ENCODE measurements around the gene SPACA4.

The SPACA4 gene

GRCh38 chr19:48637449-48637947, 31.0 kb downstream of the SPACA4 start:
- CTCF ChIA-PET, result no interaction called here
- H3K27me3 Mint-ChIP-seq, result peaks cover 11% of the 10 kb centered on the region
- H3K4me1 Mint-ChIP-seq, result peaks cover 48% of the 10 kb centered on the region
- peak; percentile 100 for DNase-seq
- peaks cover 9% of the 10 kb centered on the region for H3K36me3 Mint-ChIP-seq
- H3K9me3 Mint-ChIP-seq, result no peaks in the 10 kb centered on the region
- peak overlapping the region; percentile 96 for H3K27ac Mint-ChIP-seq
- peak overlapping the region; percentile 88 for H3K4me3 Mint-ChIP-seq

DNA sequence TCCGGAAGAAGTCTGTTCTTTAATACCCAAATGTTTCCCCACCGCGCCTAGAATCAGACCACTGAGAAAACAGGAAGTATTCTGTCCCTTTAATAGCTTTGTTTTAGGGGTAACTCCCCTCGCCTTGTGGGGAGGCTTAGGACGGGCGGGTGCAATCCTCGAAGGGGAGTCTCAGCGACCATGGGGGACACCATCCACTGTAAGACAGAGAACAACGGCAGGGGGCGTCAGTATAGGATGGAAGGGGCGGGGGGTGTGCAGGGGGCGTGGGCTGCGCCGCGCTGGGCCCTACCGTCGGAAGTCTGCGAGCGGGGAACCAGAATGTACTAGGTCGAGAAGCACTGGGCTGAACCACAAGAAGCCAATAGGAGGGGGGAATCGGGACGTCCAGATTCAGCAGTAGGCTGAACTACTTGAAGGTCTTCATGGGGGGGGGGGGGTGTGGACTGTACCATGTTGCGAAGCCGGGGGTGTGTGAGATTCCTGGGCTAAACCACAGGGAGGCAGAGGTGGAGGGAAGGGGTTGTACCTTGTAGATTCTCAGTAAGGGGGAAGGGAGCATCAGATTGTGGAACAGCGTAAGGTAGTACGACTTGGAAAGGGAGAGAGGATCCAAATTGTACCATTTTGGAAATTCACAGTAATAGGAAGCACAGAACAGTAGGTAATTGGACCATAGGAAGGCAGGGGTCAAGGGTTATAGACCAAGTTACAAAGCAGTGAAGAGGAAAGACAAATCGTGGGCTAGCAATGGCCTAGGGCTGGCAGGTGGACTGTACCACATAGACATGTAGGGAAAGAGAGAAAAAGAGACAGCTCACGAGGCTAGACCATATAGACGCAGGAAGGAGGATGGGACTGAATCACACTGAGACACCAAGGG, 31.6 kb downstream of the SPACA4 start:
- H3K9me3 Mint-ChIP-seq, result no peaks in the 10 kb centered on the region
- peaks cover 6% of the 10 kb centered on the region for H3K36me3 Mint-ChIP-seq
- CTCF ChIA-PET, result interaction anchor here (0.6 kb wide), 2 partner anchors 31 to 350 kb away, joined by 3 read pairs; no protein-coding TSS in a partner anchor
- peak overlapping the region; percentile 96 for H3K27ac Mint-ChIP-seq
- H3K27me3 Mint-ChIP-seq, result peaks cover 14% of the 10 kb centered on the region
- peak overlapping the region; percentile 88 for H3K4me3 Mint-ChIP-seq
- peak; percentile 92 for DNase-seq
- peaks cover 44% of the 10 kb centered on the region for H3K4me1 Mint-ChIP-seq

GRCh38 chr19:48638831-48639381, 32.4 kb downstream of the SPACA4 start:
- peaks cover 37% of the 10 kb centered on the region for H3K4me1 Mint-ChIP-seq
- no peaks in the 10 kb centered on the region for H3K9me3 Mint-ChIP-seq
- H3K27me3 Mint-ChIP-seq, result peaks cover 17% of the 10 kb centered on the region
- H3K36me3 Mint-ChIP-seq, result peaks cover 6% of the 10 kb centered on the region
- CTCF ChIA-PET, result interaction anchor here (0.6 kb wide), 1 partner anchor 31 kb away, joined by 3 read pairs; no protein-coding TSS in a partner anchor
- no peak for DNase-seq
- H3K27ac Mint-ChIP-seq, result peak overlapping the region; percentile 96
- H3K4me3 Mint-ChIP-seq, result peak overlapping the region; percentile 88

DNA sequence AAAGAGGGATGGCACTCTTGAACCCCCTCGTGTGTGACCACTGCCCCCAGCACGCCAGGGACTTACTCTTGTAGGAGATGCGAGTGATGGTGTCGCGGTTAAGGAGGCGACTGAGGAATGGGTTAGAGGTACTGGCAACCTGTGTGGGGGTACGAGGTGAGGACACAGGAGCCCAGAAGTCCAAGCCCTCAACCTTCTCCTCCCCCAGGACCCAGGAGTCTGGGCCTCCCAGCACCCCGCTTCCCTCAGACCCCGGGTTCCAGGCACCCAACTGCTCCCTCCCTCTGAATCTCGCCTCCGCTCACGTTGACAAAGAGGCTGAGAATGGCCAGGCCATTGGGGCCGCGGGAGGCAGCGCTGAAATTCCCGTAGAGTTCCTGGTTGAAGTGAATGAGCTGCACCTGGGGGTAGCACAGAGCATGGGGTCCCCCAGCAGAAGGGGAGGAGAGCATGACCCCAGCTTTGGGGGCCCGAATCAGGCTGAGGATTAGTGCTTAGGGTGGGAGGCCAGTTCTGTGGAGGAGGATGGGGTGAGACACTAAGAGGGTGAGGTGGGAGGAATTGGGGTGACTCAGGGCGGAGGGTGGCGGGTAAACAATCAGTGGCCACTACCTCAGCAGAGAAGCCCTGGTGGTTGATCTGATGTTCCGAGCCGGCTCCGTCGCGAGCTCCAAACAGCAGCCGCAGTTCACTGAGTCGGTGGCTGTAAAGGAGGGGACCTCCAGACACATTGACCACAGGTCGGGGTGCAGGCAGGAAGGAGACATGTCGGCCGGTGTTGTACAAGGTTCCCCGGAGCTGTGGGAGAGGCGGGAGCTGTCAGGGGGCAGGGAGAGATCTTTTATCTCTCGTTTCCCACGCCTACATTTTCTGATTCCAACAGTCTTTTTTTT, 33.2 kb downstream of the SPACA4 start:
- H3K9me3 Mint-ChIP-seq, result no peaks in the 10 kb centered on the region
- peaks cover 37% of the 10 kb centered on the region for H3K4me1 Mint-ChIP-seq
- H3K36me3 Mint-ChIP-seq, result peaks cover 6% of the 10 kb centered on the region
- CTCF ChIA-PET, result interaction anchor here (0.6 kb wide), 1 partner anchor 11 kb away, joined by 3 read pairs; no protein-coding TSS in a partner anchor
- H3K4me3 Mint-ChIP-seq, result peak overlapping the region; percentile 12
- H3K27ac Mint-ChIP-seq, result peak overlapping the region; percentile 96
- H3K27me3 Mint-ChIP-seq, result peaks cover 21% of the 10 kb centered on the region
- no peak for DNase-seq

DNA sequence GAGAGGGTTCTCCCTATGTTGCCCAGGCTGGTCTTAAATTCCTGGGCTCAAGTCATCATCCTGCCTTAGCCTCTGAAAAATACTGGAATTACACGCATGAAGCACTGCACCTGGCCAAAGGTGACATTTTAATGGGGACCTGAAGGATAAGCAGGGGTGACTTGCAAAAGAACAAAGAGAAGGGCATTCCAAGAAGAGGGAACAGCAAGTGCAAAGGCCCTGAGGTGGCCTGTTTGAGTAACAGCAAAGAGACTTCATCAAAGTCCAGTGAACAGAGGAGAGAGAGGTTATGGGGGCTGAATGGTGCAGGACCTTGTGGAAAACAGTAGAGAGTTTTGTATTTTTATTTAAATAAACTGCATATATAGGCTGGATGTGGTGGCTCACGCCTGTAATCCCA, 35.3 kb downstream of the SPACA4 start:
- H3K27me3 Mint-ChIP-seq, result peaks cover 27% of the 10 kb centered on the region
- no peak overlapping the region for H3K27ac Mint-ChIP-seq
- CTCF ChIA-PET, result no interaction called here
- H3K4me1 Mint-ChIP-seq, result peaks cover 46% of the 10 kb centered on the region
- H3K9me3 Mint-ChIP-seq, result no peaks in the 10 kb centered on the region
- no peak overlapping the region for H3K4me3 Mint-ChIP-seq
- DNase-seq, result no peak
- H3K36me3 Mint-ChIP-seq, result peaks cover 3% of the 10 kb centered on the region

DNA sequence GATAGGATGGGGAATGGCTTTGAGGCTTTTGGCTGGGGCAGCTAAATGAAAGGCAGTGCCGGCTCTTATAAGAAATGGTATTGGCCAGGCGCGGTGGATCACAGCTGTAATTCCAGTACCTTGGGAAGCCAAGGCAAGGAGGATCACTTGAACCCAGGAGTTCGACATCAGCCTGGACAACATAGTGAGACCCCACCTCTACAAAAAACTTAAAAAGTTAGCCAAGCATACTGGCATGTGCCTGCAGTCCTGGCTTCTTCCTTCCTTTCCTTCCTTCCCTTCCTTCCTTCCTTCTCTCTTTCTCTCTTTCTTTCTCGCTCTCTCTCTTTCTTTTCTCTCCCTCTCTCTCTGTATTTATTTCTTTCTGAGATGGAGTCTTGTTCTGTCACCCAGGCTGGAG, 36.3 kb downstream of the SPACA4 start:
- CTCF ChIA-PET, result no interaction called here
- H3K4me1 Mint-ChIP-seq, result peaks cover 54% of the 10 kb centered on the region
- H3K27ac Mint-ChIP-seq, result no peak overlapping the region

DNA sequence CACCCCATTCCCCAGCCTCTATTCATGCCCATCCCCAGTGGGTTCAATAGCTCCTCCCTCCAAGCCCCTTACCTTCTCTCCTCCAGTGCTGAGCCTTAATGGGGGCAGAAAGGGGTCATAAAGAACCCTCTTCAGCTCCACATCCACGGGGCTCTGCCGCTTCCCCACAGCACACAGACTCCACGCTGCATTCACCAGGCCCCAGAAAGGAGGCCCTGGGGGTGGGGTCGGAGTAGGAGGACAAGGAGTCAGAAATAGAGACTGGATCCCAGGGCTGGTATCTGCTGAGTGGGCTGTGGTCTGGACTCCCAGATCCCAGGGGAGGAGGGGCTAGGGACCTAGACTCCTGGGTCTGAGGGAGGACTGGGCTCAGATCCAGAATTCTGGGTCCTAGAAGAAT, 37.8 kb downstream of the SPACA4 start:
- CTCF ChIA-PET, result interaction anchor here (0.6 to 3.4 kb wide), 5 partner anchors 10 to 192 kb away, joined by 3 to 31 read pairs (median 4); partner anchors contain the start of gene HSD17B14
- H3K27ac Mint-ChIP-seq, result no peak overlapping the region
- no peak for DNase-seq

More for the DNA sequence above, 36.3 kb downstream of the SPACA4 start:
- Mint-ChIP-seq H3K4me3 (no peak overlapping the region), H3K9me3 (no peaks in the 10 kb centered on the region), H3K36me3 (peaks cover 3% of the 10 kb centered on the region), H3K27me3 (peaks cover 27% of the 10 kb centered on the region)
- no peak for DNase-seq

DNA sequence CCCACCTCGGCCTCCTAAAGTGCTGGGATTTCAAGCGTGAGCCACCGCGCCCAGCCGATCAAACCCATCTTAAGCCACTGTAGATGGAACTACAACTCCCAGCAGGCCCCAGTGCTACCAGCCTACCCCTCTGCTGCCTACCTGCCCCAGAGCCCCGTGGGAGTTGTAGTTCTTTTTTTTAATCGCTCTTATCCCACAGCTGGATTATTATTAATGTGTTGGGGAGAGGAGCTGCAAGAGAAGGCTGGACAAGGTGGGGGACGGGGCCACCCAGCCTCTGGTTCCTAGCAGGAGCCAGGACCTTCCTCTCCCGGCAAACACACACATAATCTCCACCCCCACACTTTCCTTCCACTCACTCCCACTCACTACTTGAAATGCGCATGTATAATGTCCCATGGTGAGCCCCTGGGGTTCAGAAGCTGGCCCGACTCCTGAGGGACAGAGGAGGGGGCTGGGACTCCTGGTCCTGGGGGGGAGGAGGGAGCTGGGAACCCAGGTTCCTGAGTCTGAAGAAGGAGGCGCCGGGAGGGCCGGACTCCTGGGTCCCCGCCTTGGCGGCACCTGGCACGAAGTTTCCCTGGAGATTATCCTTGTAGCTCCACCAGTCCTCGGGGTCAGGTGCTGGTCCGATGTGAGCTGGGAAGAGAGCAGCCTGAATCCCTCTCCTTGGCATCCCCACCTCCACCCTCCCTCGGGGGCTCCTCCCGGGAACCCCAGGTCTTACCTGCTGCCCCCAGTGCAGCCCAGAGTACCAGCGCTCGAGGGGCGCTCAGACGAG, 38.5 kb downstream of the SPACA4 start:
- no peak overlapping the region for H3K27ac Mint-ChIP-seq
- no peaks in the 10 kb centered on the region for H3K36me3 Mint-ChIP-seq
- H3K27me3 Mint-ChIP-seq, result peaks cover 17% of the 10 kb centered on the region
- H3K4me1 Mint-ChIP-seq, result peaks cover 51% of the 10 kb centered on the region
- DNase-seq, result peak; percentile 83
- peak overlapping the region; percentile 75 for H3K4me3 Mint-ChIP-seq
- CTCF ChIA-PET, result interaction anchor here (0.6 to 3.4 kb wide), 13 partner anchors 11 to 255 kb away, joined by 3 to 31 read pairs (median 3); partner anchors contain the start of genes HSD17B14 and NUCB1
- H3K9me3 Mint-ChIP-seq, result no peaks in the 10 kb centered on the region

More for the DNA sequence above, 37.8 kb downstream of the SPACA4 start:
- Mint-ChIP-seq H3K4me3 (peak overlapping the region; percentile 75), H3K27me3 (peaks cover 22% of the 10 kb centered on the region), H3K4me1 (peaks cover 50% of the 10 kb centered on the region), H3K9me3 (no peaks in the 10 kb centered on the region), H3K36me3 (no peaks in the 10 kb centered on the region)

DNA sequence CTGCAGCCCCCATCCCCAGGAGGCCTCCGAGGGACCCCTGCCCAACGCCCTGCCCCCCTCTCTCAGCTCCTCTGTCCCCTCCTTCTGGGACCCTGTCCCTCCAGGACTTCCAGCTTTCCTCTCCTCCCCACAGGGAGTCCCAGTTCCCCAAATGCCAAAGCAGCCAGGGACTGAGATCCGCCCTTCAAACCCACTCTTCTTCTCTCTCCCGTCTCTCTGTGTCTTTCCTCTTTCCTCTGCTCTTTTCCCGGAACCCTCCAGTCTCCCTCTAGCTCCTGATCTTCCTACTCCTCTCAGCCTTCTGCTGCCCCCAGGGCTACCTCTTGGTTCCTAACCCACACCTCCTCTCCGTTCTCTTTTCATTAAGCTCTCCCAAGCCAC, 39.1 kb downstream of the SPACA4 start:
- H3K4me1 Mint-ChIP-seq, result peaks cover 53% of the 10 kb centered on the region
- peak overlapping the region; percentile 75 for H3K4me3 Mint-ChIP-seq
- peak overlapping the region; percentile 81 for H3K27ac Mint-ChIP-seq
- DNase-seq, result no peak
- H3K36me3 Mint-ChIP-seq, result no peaks in the 10 kb centered on the region
- no peaks in the 10 kb centered on the region for H3K9me3 Mint-ChIP-seq
- peaks cover 16% of the 10 kb centered on the region for H3K27me3 Mint-ChIP-seq
- CTCF ChIA-PET, result interaction anchor here (0.6 to 3.4 kb wide), 15 partner anchors 11 to 254 kb away, joined by 3 to 31 read pairs (median 4); partner anchors contain the start of genes HSD17B14 and NUCB1

DNA sequence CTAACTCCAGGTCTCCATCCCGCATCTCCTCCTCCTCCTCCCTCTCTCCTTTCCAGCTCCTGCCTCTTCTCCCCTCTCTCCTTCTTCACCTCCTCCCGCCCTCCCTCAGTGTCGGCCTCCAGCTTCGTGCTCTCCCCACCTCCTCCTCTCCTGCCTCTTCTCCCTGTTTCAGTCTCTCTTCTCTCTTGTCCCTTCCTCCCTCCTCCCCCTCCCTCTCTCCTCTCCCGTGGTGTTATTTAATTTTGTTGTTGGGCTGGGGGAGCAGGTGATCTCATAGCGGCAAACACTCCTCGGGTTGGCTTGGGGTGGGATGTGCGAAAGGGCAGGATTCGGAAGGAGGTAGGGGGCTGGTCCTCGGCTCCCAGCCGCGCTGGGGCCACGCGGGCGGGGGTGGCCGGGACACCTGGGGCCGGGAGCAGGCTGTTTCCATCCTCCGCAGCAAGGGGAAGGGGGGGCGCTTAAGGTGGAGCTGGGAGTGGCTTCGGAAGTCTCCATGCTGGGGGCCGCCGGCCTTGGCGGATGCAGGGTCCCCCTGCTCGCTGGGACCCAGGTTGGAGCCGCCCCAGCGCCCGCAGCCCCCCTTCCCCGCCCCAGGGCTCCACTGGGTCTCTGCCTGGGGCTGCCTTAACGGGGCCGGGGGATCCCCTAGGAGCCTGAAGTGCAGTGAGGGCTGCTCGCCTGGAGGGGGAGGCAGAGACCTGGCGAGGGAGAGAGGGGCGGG, 39.6 kb downstream of the SPACA4 start, which contains the start of gene CA11:
Gene CA11, minus strand, starts transcription at position 187 of the 721 bp plus-strand sequence. CDS start 555 bp downstream, outside the sequence.
- peak; percentile 95 for DNase-seq
- Mint-ChIP-seq H3K4me1 (peaks cover 55% of the 10 kb centered on the region), H3K27ac (peak within 1 kb of the TSS; percentile 81), H3K9me3 (no peaks in the 10 kb centered on the region), H3K36me3 (no peaks in the 10 kb centered on the region), H3K27me3 (peaks cover 16% of the 10 kb centered on the region), H3K4me3 (peak within 1 kb of the TSS; percentile 75)
- CTCF ChIA-PET, result interaction anchor here (0.6 to 3.4 kb wide), 14 partner anchors 12 to 254 kb away, joined by 3 to 31 read pairs (median 4); partner anchors contain the start of genes HSD17B14 and NUCB1

DNA sequence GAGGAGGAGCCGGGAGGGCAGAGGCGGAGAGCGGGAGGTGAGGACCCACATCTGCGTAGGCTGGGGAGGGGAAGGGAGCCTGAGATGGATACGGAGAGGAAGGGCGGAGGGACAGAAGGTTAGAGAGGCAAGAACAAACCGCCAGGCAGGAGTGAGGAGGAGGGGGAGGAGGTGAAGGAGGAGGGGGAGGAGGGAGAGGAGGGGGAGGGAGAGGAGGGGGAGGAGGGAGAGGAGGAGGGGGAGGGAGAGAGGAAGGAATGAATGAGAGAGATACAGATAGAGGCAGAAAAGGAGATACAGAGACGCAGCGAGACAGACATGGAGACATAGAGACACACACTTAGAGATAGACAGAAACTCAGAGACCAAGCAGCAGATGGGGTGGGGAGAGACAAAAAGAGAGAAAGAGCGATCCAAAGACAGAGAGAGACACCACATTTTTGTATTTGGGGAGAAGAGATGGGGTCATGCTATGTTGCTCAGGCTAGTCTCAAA, 40.2 kb downstream of the SPACA4 start:
- H3K4me3 Mint-ChIP-seq, result peak overlapping the region; percentile 75
- CTCF ChIA-PET, result interaction anchor here (1.0 to 3.4 kb wide), 5 partner anchors 12 to 196 kb away, joined by 4 to 31 read pairs (median 13); no protein-coding TSS in a partner anchor
- H3K36me3 Mint-ChIP-seq, result no peaks in the 10 kb centered on the region
- H3K27ac Mint-ChIP-seq, result peak overlapping the region; percentile 77
- peaks cover 56% of the 10 kb centered on the region for H3K4me1 Mint-ChIP-seq
- peaks cover 16% of the 10 kb centered on the region for H3K27me3 Mint-ChIP-seq
- no peak for DNase-seq
- H3K9me3 Mint-ChIP-seq, result no peaks in the 10 kb centered on the region

DNA sequence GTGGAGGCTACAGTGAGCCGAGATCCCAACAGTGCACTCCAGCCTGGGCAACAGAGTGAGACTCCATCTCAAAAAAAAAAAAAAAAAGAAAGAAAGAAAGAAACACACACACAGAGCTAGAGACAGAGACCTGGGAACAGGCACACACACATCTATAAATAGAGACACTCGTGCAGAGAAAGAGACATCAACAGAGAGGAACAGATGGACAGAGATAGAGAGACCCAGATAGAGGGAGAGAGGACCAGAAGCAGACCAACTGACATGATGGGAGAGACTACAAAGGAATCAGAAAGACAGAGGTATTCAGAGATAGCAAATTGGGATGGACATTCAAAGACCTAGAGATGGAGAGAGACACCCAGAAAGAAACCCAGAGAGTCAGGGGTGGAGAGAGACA, 41.6 kb downstream of the SPACA4 start:
- CTCF ChIA-PET, result interaction anchor here (1.5 kb wide), 1 partner anchor 194 kb away, joined by 3 read pairs; no protein-coding TSS in a partner anchor
- H3K36me3 Mint-ChIP-seq, result no peaks in the 10 kb centered on the region
- no peak overlapping the region for H3K4me3 Mint-ChIP-seq

More for the DNA sequence above, 41.6 kb downstream of the SPACA4 start:
- peaks cover 13% of the 10 kb centered on the region for H3K27me3 Mint-ChIP-seq
- peak overlapping the region; percentile 79 for H3K27ac Mint-ChIP-seq
- DNase-seq, result no peak
- H3K4me1 Mint-ChIP-seq, result peaks cover 68% of the 10 kb centered on the region
- H3K9me3 Mint-ChIP-seq, result no peaks in the 10 kb centered on the region
